Stimulated activated CD4-positive, alpha-beta T cell treated with anti-CD3 and anti-CD28 coated beads, Interleukin-2, amount 100 ng/mL, for 48 hours (primary cell): ENCODE data around the gene FBXO5.
"Not testable (repeated sequence)": the region's sequence is repeated elsewhere in the genome, so short reads cannot be mapped to it uniquely, and the experiment has no call there.

Experiments used
- DNase-seq, 2 donors: peaks; one replicate each; pipeline ENCODE4 v3.0.0-alpha.2; 2020

Gene FBXO5

GRCh38 chr6:152982904-152983636, at the start of gene FBXO5:
Gene FBXO5, minus strand, starts transcription at chr6:152983041. Its CDS starts 82 bp downstream, at chr6:152982959.
- DNase-seq = peak; percentile 93 to 95

- DNase-seq = no peak
Measured at GRCh38 chr6:153032255-153032882, 49.5 kb upstream of the FBXO5 start.

- DNase-seq = no peak
Measured at GRCh38 chr6:153031335-153031955, 48.6 kb upstream of the FBXO5 start.

GRCh38 chr6:153028963-153029362, 46.1 kb upstream of the FBXO5 start:
- no peak for DNase-seq

GRCh38 chr6:153028286-153028685, 45.4 kb upstream of the FBXO5 start:
- no peak for DNase-seq

- DNase-seq = no peak
Measured at GRCh38 chr6:153027480-153027879, 44.6 kb upstream of the FBXO5 start.

GRCh38 chr6:153024709-153025017, 41.8 kb upstream of the FBXO5 start:
- DNase-seq = no peak

GRCh38 chr6:153023977-153024708, 41.3 kb upstream of the FBXO5 start:
- peak; percentile 14 to 31 for DNase-seq

- DNase-seq = no peak
Measured at GRCh38 chr6:153018355-153018754, 35.5 kb upstream of the FBXO5 start.

- DNase-seq = no peak
Measured at GRCh38 chr6:153016846-153017245, 34.0 kb upstream of the FBXO5 start.

GRCh38 chr6:153015094-153015640, 32.3 kb upstream of the FBXO5 start:
- no peak for DNase-seq

- no peak for DNase-seq
Measured at GRCh38 chr6:153013438-153013837, 30.6 kb upstream of the FBXO5 start.

GRCh38 chr6:153012856-153013255, 30.0 kb upstream of the FBXO5 start:
- DNase-seq = no peak

- no peak for DNase-seq
Measured at GRCh38 chr6:153003366-153003690, 20.5 kb upstream of the FBXO5 start.

GRCh38 chr6:153002613-153003365, 19.9 kb upstream of the FBXO5 start, which contains the start of gene MTRF1L:
Gene MTRF1L, minus strand, starts transcription at chr6:153002709. Its CDS starts 24 bp downstream, at chr6:153002685.
- DNase-seq = peak; percentile 79 to 83

GRCh38 chr6:153001767-153002612, 19.1 kb upstream of the FBXO5 start:
- no peak for DNase-seq

- DNase-seq = not testable (repeated sequence)
Measured at GRCh38 chr6:153000790-153001189, 17.9 kb upstream of the FBXO5 start.

GRCh38 chr6:153000243-153000642, 17.4 kb upstream of the FBXO5 start:
- no peak for DNase-seq

- not testable (repeated sequence) for DNase-seq
Measured at GRCh38 chr6:152999538-152999937, 16.7 kb upstream of the FBXO5 start.

GRCh38 chr6:152993847-152994246, 11.0 kb upstream of the FBXO5 start:
- no peak for DNase-seq

GRCh38 chr6:152993431-152993830, 10.6 kb upstream of the FBXO5 start:
- DNase-seq = no peak

GRCh38 chr6:152986978-152987377, 4.1 kb upstream of the FBXO5 start:
- DNase-seq = no peak
